Activated CD4-positive, CD25-positive, alpha-beta regulatory T cell treated with anti-CD3 and anti-CD28 coated beads, Interleukin-2, amount 50 U/mL, for 72 hours (primary cell): Measurements from ENCODE around the gene CCDC74A.
"Not testable (repeated sequence)": the region's sequence is repeated elsewhere in the genome, so short reads cannot be mapped to it uniquely, and the experiment has no call there.

ENCODE experiments used
- DNase-seq: peaks from one replicate; pipeline ENCODE4 v3.0.0; 2021

Gene CCDC74A

DNA sequence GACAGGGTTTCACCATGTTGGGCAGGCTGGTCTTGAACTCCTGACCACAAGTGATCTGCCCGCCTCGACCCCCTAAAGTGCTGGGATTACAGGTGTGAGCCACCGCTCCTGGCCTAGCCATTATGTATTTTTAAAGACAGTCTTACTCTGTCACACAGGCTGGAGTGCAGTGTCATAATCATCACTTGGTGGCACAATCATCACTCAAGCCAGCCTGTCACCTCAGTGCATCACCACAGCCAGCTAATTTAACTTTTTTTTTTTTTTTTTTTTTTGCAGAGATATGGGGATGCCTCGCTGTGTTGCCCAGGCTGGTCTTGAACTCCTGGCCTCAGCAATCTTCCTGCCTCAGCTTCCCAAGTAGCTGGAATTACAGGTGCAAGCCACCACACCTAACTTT lies 24.1 kb upstream of the CCDC74A start:
- not testable (repeated sequence) for DNase-seq

DNA sequence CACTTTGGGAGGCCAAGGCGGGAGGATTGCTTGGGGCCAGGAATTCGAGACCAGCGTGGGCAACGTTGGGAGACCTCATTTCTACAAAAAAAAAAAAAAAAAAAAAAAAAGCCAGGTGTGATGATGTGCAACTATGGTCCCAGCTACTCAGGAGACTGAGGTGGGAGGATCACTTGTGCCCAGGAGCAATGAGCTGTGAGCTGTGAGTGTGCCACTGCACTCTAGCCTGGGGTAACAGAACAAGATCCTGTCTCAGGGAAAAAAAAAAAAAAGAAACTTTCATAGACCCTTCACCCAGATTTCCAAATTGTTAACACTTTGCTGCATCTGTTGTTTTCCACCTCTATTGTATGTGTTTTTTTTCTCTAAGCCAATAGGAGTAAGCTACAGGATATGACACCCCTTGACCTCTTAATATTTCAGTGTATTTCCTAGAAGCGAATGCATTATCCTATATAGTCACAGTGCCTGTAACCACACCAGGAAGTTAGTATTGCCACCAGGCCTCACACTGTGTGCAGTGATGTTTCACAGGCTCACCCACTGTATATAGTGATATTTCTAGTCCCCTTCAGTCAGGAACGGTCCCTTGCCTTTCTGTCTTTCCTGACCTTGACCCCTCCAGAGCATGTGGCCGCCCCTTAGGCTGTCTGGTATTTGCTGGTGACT lies 23.5 kb upstream of the CCDC74A start:
- DNase-seq = not testable (repeated sequence)

DNA sequence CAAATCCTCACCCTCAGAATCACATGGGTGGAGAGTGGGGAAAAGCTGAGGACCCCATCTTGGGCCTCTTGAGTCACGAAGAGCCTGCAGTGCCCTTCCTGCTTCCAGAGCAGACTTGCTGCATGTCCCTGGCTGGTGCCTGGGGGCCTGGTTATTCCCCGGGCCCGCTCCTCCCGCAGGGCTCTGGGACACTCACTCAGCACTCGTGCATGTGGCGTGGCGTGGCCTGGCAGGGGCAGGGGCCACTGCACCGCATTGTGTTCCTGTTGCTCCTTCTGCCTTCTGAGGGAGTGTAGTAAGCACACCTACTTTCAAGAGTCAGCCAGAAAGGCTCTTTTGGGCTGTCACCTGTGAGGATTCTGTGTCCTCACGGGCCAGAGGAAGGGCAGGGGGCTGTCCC lies 18.1 kb upstream of the CCDC74A start:
- no peak for DNase-seq

DNA sequence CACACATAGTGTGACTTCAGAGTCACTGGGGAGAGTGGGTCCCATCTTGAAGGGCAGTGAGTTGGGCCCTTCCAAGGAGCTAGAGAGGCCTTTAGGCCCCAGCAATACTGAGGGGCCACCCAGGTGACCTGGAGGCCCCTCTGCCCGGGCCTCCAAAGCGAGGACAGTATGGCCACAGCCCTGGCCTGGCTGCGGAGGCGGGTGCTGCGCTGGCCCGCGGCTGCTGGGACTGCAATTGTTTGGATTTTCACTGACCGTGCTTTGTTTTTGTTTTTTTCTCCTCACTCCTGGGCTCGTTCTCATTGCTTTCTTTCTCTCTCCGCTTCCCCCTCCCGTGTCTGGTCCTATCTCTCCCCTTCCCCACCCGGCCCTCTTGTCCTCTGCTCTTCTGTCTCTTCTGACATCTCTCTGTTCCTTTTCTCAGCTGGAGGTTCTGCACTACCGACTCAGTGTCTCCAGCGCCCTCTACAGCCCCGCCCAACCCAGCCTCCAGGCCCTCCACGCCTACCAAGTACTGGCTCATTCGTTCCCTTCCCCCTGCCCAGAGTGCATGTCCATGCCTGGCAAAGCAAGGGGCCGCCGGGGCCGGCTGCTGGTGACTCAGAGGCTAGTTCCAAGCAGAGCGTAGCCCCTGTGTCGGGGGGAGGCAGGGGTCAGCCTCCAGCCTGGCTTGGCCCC lies 16.3 kb upstream of the CCDC74A start:
- DNase-seq = not testable (repeated sequence)

DNA sequence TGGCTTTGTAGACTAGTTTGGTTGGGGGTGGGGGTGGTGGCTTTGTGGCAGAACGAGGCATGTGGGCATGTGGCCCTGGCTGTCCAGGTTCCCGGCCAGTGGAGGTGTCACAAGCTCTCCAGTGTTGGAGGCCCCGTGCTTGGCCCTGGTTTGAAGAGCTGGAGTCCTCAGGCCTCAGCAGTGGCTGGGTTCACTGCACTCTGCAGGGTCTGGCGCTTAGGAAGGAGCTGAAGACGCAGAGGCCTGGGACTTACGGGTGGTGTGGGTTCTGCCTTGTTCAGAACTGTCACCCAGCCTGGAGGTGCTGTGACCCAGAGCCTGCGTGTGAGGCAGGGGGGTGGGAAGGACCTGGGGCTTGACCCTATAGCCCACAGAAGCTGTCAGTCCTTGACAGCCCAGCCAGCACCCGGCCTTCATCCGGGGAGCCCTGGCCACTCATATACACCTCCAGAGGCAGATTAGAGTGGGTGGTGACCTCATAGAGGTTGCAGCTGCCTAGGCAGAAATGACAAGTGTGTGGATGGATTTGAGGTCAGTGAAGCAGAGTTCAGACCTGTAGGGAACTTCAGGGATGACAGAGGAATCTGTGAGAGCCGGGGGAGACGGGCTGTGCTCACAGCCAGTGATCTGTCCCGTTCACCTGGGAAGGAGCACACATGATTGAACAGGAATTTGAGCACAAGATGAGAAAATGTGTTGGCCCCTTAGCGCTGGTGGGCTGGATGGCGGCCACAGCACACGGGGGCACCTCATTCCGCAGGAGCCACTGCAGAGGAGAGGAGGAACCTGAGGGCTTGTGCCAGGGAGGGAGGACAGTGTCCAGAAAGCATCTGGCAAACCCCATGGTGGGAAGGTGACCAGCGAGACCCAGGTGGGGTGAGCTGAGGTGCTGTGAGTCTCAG lies 15.5 kb upstream of the CCDC74A start:
- DNase-seq = not testable (repeated sequence)

DNA sequence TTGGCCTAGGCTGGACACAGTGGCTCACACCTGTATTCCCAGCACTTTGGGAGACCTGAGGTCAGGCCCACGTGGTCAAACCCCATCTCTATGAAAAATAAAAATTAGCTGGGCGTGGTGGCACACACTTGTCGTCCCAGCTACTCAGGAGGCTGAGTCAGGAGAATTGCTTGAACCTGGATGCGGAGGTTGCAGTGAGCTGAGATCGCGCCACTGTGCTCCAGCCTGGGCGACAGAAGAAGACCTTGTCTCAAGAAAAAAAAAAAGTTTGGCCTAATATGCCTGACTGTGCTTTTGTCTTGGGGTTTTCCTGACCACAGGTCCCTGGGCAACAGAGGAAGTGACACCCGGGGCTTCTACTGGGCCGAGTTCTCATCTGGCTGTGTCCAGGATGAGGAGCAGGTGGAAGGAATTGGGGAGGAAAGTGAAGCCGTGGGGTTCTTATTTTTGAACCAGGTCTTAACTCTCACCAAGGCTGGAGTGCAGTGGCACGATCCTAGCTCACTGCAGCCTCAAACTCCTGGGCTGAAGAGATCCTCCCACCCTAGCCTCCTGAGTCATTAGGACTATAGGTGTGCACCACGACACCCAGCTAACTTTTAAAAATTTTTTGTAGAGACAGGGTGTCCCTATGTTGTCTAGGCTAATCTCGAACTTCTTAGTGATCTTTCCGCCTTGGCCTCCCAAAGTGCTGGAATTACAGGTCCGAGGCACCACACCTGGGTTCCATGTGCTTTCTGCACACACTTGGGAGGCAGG lies 13.1 kb upstream of the CCDC74A start:
- DNase-seq = not testable (repeated sequence)

DNA sequence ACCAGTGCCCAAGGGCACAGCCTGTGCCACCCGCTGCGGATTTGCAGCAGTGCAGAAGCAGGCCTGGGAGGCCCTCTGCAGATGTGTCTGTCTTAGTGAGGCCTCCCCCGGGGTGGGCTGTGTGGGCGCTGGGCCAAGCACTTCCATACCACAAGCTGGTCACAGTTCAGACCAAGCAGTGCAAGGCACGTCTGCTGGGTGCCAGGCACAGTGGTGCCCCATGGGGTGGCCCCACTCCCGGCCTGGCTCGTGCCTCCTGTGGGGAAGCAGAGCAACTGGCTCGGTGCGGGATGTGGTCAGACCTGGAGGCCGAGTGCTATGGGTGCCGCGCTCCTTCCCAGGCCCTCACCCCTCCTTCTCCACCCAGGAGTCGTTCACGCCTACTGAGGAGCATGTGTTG lies 12.5 kb upstream of the CCDC74A start:
- DNase-seq = not testable (repeated sequence)

DNA sequence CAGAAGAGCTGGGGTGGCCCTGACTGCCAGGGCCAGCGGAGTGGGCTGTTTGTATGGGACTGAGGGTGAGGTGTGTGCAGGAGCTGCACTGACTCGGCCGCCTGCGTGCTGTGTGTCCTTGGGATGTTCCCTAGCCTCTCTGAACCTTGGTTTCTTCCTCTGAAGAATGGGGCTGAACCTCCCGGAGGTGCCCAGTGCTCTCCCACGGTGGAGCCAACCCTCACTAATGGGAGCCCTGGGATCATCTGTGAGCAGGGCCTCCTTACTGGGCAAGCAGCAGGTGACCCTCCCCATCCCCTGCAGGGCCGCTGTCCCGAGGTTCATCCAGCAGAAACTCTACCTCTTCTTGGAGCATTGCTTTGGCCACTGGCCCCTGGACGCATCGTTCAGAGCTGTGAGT lies 11.7 kb upstream of the CCDC74A start:
- no peak for DNase-seq

DNA sequence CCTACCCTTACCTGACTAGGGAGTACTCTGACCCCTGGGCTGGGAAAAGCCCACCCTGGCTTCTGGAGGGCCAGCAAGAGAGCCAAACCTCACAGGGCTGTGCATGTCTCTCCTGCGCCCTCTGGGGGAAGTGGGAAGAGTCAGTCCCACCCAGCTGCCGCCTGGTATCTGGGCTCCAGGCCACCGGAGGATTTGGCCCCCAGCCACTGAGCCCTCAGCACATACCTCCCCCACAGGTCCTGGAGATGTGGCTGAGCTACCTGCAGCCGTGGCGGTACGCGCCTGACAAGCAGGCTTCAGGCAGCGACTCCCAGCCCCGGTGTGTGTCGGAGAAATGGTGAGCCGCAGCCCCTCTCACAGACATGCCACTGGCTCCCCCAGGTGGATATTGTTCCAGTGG lies 11.1 kb upstream of the CCDC74A start:
- not testable (repeated sequence) for DNase-seq

DNA sequence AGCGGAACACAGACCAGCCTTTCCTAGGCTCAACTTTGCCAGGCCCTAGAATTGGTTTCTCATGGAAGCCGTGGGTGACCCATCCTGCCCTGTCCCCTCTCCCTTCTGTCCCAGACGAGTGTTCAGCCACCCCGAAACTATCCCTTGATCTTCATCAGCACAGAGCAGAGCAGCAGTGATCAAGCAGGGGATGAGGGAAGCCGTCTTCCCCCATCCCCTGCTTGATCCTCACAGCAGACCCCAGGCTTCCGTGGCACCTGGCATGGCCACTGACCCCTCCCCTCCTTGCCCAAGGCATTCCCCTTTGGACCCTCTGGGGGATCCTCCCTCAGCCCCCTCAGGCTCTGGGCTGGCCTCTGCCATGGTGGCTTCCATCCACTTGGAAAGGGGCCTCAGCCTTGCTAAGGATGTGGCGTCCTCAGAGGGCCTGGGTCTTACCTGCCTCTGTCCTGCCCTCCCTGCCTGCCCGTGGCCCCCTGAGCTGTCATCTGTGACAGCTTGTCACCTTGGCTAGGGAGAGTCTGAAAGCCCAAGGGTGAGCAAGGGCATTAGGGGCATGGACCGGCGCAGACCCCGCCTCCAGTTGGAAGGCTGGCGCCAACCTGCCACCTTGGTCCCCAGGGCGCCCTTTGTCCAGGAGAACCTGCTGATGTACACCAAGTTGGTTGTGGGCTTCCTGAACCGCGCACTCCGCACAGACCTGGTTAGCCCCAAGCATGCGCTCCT lies 10.4 kb upstream of the CCDC74A start:
- DNase-seq = no peak

DNA sequence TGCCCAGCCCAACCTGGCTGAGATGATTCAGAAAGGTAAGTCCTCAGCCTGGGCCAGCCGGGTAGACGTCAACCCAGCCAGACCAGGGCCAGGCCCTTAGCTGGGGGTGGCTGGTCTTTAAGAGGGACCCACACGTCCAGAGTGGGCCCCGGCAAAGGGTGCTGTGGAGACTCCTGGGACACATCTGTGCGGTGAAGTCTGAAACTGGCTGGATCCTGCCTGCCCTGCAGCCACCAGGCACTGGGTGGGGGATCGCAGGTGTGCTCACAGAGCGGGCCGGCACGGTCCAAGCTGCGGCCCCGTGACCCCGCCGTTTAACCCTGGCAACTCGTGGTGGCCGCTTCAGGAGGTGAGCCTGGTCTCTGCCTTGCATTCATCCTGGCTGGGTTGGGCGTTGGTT lies 9.8 kb upstream of the CCDC74A start:
- not testable (repeated sequence) for DNase-seq

DNA sequence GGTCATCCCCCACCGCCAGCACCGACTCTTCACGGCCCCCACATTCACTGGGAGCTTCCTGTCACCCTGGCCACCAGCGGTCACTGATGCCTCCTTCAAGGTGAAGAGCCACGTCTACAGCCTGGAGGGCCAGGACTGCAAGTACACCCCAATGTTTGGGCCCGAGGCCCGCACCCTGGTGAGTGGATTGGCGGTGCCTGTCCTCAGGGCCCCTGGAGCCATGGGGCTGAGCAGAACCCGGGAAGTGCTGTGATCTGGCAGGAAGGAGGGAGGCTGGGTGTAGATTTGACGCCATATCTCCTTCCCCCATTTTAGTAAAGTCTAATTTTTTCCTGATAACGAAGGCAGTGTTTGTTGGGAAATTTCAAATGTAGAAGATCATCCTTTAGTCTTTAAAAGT lies 9.2 kb upstream of the CCDC74A start:
- not testable (repeated sequence) for DNase-seq

DNA sequence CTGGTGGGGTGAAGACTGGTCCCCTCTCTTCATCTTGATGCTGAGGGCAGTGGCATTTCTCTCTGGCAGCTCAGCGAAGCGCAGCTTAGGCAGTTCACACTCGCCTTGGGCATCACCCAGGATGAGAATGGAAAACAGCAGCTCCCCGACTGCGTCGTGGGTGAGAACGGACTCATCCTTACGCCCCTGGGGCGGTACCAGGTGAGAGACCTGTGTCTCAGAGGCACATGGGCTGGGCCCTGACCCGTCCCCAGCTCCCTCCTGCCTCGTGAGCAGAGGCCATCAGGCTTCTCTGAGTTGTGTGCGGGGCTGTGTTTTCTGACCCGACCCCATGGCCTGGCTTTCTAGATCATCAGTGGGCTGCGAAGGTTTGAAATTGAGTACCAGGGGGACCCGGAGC lies 8.2 kb upstream of the CCDC74A start:
- DNase-seq = no peak

DNA sequence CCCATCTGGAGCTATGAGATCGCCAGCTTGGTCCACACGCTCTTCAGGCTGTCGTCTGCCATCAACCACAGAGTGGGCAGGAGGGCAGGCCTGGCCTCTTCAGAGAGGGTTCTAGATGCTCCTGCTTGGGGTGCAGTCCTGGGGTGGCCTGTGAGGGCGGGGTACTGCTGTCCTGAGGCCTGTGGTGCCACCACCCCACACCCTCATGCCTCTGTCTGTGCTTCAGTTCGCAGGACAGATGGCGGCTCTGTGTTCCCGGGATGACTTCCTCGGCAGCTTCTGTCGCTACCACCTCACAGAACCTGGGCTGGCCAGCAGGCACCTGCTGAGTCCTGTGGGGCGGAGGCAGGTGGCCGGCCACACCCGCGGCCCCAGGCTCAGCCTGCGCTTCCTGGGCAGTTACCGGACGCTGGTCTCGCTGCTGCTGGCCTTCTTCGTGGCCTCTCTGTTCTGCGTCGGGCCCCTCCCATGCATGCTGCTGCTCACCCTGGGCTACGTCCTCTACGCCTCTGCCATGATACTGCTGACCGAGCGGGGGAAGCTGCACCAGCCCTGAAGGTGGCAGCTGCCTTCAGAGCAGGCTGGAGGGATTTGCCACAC lies 7.7 kb upstream of the CCDC74A start:
- DNase-seq = not testable (repeated sequence)

DNA sequence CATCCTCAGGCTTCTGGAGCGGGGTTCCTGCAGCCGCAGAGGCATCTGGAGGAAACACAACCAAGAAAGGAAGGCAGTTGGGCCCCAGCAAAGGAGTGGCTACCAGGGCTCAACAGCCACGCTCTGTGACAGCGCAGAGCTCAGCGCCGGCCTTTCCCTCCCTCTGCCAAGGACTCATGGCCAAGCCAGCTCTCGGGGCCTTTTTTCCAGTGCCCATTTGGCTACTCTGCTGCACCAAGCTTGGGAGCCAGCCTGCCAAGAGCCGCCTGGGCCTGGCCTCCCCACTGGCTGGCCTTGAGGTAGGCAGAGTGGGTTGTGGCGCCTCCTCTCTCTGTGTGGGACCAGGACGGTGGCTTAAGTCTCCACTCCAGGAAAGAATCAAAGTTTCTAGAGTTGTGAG lies 7.2 kb upstream of the CCDC74A start:
- DNase-seq = no peak

DNA sequence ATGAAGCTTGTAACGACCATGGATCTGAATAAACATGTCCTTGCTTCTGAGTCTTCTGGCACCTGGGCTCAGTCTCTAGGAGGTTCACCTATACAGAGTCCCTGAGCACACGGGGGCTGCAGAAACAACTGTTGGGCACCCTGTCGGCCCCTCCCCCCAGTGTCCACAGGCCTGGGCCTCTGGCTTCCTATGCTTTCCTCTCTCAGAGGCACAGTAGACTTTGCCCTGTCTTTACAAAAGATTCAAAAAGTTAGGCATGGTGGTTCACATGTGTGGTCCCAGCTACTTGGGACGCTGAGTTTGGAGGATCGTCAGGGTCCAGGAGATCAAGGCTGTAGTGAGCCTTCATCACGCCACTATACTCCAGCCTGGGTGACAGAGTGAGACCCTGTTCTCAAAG lies 6.2 kb upstream of the CCDC74A start:
- not testable (repeated sequence) for DNase-seq

DNA sequence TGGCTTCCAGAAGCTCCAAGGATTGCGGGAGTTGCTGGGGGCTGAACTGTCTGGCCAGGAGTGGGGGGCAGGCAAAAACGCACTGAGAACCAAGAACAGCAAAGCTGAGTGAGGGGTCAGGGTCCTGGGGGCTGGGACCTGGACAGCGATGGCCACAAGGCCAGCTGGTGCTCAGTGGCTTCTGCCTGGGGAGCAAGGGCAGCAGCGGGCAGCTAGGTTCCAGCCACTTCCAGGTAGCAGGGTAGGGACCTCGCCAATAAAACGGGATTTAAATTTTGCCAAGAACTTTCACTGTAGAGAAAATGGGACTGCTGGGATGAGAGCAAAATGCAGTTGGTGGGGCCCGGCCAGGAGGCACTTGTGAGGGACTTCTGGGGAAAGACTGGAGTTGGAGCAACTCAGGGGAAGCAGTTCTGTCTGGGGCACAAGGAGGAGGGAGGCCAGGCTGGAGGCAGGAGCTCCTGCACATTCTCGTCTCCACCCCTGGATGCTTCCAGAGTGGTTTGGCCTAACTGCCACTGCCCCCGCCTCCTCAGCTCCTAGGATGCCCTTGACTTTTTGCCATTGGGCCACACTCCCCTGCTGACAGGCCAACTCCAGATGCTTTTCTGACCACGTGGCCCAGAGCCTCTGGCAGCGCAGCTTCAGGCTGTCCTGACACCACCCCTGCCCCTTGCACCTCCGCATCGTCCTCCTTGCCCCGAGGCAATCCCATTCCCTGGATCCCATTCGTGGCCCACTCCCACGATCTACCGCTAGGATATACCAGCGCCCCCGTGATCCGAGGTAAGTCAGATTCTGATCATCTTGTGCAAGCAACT lies 5.5 kb upstream of the CCDC74A start:
- DNase-seq = no peak

DNA sequence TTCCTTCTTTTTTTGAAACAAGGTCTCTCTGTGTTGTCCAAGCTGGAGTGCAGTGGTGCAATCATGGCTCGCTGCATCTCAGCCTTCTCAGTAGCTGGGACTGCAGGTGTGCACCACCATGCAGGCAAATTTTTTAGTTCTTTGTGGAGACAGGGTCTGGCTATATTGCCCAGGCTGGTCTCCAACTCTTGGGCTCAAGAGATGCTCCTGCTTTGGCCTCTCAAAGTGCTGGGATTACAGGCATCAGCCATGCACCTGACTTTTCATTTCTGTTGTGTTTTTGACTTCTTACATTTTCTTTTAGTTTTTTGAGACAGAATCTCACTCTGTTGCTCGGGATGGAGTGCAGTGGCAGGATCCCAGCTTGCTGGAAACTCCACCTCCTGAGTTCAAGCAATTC lies 2.4 kb upstream of the CCDC74A start:
- DNase-seq = not testable (repeated sequence)

DNA sequence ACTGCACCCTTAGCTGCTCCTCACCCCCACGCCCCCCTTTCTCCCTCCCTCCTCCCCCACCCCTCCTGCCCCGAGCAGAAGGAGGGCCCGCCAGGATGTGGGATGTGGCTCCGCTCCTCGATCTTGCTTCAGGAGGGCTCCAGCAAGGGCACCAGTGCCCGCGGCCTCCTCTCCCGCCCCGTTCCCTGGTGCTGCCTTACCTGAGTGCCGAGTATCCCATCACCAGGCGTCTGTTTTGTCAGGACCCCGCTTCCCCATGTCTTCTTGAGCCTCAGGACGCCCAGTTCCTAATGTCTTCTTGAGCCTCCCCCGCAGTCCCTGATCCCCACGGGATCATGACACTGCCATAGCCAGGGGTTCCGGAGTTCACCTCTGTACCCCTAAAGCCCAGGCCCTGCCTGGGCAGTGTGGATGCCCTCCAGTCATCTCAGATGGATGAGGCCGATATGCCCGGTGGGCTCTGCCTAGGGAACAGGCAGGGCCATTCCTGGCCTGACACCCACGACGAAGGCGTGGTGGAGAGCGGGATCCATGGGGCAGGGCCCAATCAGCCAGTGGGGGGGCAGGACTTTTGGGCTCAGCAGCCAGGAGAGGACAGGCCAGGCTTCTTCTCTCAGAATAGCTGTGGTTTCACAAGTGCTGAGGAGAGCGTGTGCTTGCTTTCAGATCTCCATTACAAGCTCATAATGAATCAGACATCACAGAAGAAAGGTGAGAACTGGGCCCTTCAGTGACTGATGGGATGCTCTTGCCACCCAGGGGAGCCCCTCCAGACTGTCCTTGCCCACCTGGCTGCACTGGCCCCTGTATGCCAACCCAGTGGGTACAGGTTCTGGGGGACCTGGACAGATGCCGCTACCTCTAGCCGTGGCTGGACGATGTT lies 1.5 kb downstream of the CCDC74A start:
- peak; percentile 29 for DNase-seq
